HTERT RPE-1 (cell line): Measurements from ENCODE around the gene TIMM17B.
"Not testable (repeated sequence)": the region's sequence is repeated elsewhere in the genome, so short reads cannot be mapped to it uniquely, and the experiment has no call there.

Experiments used
- in situ Hi-C: fragments of 300-500 bp; cut with MboI; formaldehyde crosslinking; loops from 4 replicates; pipeline ENCODE4 v1.14.3; 2020; ENCODE audit warnings: low sequenced_read_pairs

The TIMM17B gene

GRCh38 chrX:48897157-48897624, 377 bp downstream of the TIMM17B start:
- in situ Hi-C loops = no loop called here

DNA sequence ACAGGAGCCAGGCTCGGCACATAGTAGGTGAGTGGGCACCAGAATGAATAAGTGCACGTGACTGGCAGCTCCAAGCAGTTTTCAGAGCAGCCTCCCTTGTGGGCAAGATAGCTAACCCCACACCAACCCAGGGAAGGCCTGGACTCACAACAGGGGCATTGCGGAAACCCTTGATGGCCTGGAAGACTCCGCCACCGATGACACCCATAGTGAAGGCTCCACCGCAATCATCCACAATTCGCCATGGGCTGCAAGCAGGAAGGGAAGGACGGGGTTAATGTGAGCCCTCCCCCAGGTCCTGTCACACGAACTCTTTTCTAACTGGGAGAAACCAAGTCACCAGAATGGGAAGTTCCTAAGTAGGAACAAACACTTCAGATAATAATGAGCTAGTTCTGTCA, 957 bp downstream of the TIMM17B start:
- in situ Hi-C loops = no loop called here

GRCh38 chrX:48894891-48895290, 2.7 kb downstream of the TIMM17B start:
- in situ Hi-C loops = no loop called here

DNA sequence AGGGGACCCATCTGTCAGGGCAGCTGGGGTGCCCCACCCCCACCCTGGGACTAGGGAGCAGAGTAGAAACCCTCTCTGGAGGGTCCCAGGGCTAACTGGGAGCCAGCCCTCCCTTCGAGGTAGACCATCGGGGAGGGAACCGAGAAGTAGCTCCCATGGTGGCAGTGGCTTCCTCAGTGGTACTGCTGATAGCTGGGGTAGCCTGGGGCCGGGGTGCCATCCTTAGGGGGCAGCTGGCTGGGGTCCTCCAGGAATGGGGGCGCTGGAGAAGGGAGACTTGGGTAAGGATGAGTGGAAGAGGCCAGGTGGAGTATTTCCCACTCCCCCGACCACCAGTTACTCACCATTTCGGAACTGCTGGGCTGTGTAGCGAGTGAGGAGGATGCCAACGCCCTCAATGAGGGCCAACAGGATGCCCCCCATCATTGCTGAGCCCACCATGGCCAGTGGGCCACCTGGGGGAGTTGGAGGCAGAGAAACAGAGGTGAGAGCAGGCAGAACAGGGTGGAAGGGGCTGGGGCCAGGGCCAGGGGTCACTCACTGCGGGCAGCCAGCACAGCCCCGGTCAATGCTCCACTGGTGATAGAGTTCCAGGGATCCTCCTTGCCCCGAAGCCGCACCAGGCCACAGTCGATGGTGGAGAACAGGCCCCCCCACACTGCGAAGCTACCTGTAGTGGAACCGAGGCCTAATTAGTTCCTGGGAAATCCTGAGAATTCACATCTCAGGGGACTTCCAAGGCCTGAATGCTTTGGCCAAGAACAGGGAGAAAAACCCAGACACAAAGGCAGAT, 3.8 kb downstream of the TIMM17B start:
- in situ Hi-C loops = no loop called here

DNA sequence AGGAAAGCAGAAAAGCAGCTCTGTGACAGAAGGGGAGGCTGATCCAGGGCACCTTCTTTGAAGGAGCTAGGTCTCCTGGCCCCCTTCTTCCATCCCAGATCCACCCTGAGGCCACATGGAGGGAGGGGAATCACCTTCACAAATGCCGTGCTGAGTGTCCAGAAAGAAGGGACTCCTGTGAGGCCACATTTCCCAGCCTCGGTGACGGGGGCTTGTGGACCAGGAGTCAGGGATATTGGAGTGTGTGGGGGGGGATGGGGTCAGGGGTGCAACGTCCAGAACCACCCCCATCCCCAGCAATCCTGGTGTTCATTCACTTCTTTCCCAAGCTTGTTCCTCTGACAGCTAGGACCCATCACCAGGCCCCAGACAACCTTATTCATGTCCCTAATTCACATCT, 4.7 kb downstream of the TIMM17B start:
- in situ Hi-C loops = no loop called here

DNA sequence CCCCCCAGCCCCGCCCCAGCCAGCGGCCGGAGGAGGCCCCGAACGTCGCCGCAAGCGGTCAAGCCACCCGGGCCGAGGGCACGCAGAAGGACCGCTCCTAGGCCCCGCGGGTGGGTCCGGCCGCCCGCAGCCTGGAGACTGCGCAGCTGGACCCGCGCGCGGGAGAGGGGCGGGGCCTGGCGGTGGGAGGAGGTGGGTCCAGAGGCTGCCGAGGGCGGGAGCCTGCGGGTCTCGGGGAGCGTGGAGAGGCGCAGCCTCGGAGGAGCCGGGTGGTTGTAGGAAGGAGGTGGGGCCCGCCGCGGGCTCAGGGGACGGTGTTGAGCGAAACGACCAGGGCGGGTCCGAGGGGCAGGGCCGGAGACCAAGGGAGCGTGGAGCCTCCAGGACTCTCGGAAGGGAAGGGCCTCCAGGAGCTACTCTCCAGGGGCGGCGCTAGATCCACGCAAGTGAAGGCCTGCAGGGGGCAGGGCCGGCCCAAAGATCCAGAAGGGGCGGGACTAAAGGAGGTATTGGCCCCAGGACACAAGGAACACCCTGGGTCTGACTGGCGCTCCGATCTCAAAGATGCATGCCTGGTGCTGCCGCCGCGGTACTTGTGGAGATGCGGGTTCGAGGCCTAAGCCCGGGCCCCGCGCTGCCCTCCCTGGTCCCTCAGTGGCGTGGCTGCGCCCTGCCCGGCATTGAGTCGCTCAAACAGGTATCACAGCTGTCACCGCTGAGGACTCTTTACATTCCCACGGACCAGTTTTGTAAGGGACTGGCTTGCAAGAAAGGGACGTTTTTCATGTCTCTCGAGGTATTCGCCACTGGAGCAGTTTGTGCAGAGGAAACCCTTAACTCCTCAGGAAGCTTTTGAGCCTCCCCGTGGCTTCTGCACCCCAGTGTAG, 5.9 kb downstream of the TIMM17B start:
- in situ Hi-C loops = no loop called here

GRCh38 chrX:48890934-48891401, 6.6 kb downstream of the TIMM17B start:
- in situ Hi-C loops = no loop called here

GRCh38 chrX:48890296-48890925, 7.2 kb downstream of the TIMM17B start:
- in situ Hi-C loops = no loop called here

DNA sequence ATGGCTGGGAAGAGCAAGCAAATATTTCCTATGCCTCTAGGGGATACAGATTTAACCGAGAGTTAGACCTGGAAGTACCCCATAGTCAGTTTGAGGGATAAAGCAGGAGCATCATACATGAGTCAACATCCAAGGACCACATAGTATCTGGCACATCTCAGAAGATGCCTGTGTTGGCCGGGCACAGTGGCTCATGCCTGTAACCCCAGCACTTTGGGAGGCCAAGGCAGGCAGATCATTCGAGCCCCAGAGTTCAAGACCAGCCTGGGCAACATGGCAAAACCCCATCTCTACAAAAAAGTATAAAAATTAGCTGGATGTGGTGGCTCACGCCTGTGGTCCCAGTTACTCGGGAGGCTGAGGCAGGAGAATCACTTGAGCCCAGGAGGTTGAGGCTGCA, 11.0 kb downstream of the TIMM17B start:
- in situ Hi-C loops = not testable (repeated sequence)

- in situ Hi-C loops = no loop called here
These were observed 13.8 kb downstream of the TIMM17B start for GRCh38 chrX:48883729-48884128.

DNA sequence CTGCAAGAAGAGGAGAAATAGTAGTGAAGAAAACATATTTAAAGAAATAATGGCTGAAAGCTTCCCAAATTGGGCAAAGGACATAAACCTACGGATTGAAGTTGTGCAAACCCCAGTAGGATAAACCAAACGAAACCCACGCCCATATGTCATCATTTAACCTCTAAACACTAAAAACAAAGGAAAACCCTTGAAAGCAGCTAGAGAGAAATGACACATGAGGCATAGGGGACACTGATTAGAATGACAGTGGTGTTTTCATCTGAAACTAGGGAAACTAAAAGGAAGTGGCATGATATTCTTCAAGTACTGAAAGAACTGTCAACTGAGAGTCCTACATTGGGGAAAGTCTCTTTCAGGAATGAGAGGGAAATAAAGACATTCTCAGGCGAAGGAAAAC, 20.6 kb downstream of the TIMM17B start:
- in situ Hi-C loops = not testable (repeated sequence)

- in situ Hi-C loops = not testable (repeated sequence)
These were observed 25.6 kb downstream of the TIMM17B start for GRCh38 chrX:48872017-48872416.

GRCh38 chrX:48864210-48864609, 33.4 kb downstream of the TIMM17B start:
- in situ Hi-C loops = no loop called here

GRCh38 chrX:48854898-48855297, 42.7 kb downstream of the TIMM17B start:
- in situ Hi-C loops = no loop called here

DNA sequence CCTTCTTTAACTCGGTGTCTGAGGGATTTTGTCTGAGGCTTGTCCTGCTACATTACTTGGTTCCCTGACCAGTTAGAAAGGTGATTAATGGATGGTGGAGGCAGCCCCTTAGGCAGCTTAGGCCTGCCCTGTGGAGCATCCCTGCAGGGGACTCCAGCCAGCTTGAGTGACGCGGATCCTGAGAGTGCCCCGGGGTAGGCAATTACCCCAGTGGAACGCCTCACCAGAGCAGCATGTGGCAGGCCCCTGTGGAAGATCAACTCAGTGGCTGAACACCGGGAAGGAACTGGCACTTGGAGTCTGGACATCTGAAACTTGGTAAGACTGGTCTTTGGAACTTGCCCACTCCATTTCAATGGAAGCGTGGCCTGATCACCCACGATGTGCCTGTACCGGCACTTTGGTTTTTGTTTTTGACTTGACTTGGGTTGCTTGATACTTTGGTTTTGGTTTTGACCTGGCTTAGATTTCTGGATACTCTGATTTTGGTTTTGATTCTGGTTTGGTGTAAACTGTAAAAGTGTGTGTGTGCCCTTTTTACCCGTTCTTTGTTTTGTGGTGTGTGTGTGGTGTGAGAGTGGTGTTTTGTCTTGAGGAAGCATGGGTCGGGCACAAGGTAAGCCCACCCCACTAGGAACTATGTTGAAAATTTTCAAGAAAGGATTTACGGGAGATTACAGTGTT, 43.3 kb downstream of the TIMM17B start:
- in situ Hi-C loops = not testable (repeated sequence)

GRCh38 chrX:48853494-48853893, 44.1 kb downstream of the TIMM17B start:
- in situ Hi-C loops = not testable (repeated sequence)

GRCh38 chrX:48852857-48853256, 44.7 kb downstream of the TIMM17B start:
- in situ Hi-C loops = no loop called here

DNA sequence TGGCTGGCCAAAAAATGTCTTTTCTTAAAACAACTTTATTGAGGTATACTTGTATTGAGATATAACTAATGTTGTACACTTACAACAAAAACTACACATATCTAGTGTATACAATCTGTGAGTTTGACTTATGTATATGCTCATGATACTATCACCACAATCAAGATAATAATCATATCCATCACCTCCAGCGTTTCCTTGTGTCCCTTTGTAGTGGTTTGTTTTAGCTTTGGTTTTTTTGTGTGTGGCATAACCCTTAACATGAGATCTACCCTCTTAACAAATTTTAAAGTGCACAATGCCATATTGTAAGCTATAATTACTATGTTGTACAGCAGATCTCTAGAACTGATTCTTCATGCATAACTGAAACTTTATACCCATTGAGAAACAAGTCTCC, 48.7 kb downstream of the TIMM17B start:
- in situ Hi-C loops = no loop called here
